Right ventricle myocardium superior (tissue), 1 donor: Measurements from ENCODE around the gene PNPLA7. TPM values are rescaled to one million over a fixed set of nuclear protein-coding genes. Genes with fewer than 3 reads are reported as not detected.

ENCODE experiments used
- ATAC-seq: fragments of 200-7000 bp; cut with Tn5 transposase; one replicate; pipeline ENCODE4 v1.9.1; 2020; ENCODE audit warnings: mild to moderate bottlenecking; ENCODE audit not compliant: poor library complexity
- DNase-seq: peaks from one replicate; pipeline ENCODE4 v3.0.0-alpha.2; 2020
- intact Hi-C: fragments of 100-400 bp; cut with DNase I; formaldehyde crosslinking; loops from one replicate; pipeline ENCODE4 v1.11.2; 2022
- total RNA-seq: library from RNA; stranded (reverse); fragmentation: NEBNext Ultra II Directional; extraction: Animal tissue kit (Norgen Biotek cat#: 25700); gene quantifications from one replicate; pipeline ENCODE4 v1.2.1, GENCODE V29; 2021
- donor health status: DM: no; HTN: yes; CAD: no; lungs with severe emphysema.

Gene PNPLA7
- total RNA-seq, 1 donor from 2014 or later = 12.2 TPM

GRCh38 chr9:137435980-137436760 is 114.0 kb downstream of the PNPLA7 start:
- peak; percentile 66 for DNase-seq
- intact Hi-C loops = no loop called here
- peak; percentile 40 for ATAC-seq

GRCh38 chr9:137435381-137435891 is 114.8 kb downstream of the PNPLA7 start:
- DNase-seq (peak; percentile 31), ATAC-seq (no peak)
- intact Hi-C loops = no loop called here

GRCh38 chr9:137434498-137435380 is 115.5 kb downstream of the PNPLA7 start:
- DNase-seq (peak; percentile 33), ATAC-seq (no peak)
- intact Hi-C loops = no loop called here

- intact Hi-C loops = no loop called here
- peak; percentile 33 for DNase-seq
- no peak for ATAC-seq
Observed at GRCh38 chr9:137433916-137434431, 116.2 kb downstream of the PNPLA7 start.

- ATAC-seq (no peak), DNase-seq (peak; percentile 27)
- intact Hi-C loops = no loop called here
Observed at GRCh38 chr9:137433349-137433915, 116.8 kb downstream of the PNPLA7 start.

- no peak for ATAC-seq
- DNase-seq = peak; percentile 28
- intact Hi-C loops = no loop called here
Observed at GRCh38 chr9:137432687-137433348, 117.4 kb downstream of the PNPLA7 start.

GRCh38 chr9:137431416-137431931 is 118.7 kb downstream of the PNPLA7 start:
- intact Hi-C loops = no loop called here
- ATAC-seq (no peak), DNase-seq (peak; percentile 31)

GRCh38 chr9:137430723-137431415 is 119.3 kb downstream of the PNPLA7 start:
- DNase-seq (peak; percentile 27), ATAC-seq (no peak)
- intact Hi-C loops = no loop called here

- peak; percentile 42 for DNase-seq
- intact Hi-C loops = no loop called here
- no peak for ATAC-seq
Observed at GRCh38 chr9:137429974-137430722, 120.1 kb downstream of the PNPLA7 start.

GRCh38 chr9:137429546-137429890 is 120.7 kb downstream of the PNPLA7 start:
- intact Hi-C loops = no loop called here
- ATAC-seq (no peak), DNase-seq (peak; percentile 20)

- peak; percentile 41 for DNase-seq
- ATAC-seq = no peak
- intact Hi-C loops = no loop called here
Observed at GRCh38 chr9:137428841-137429545, 121.2 kb downstream of the PNPLA7 start.

GRCh38 chr9:137428311-137428630 is 121.9 kb downstream of the PNPLA7 start:
- intact Hi-C loops = no loop called here
- no peak for ATAC-seq
- DNase-seq = no peak

- intact Hi-C loops = no loop called here
- peak; percentile 28 for DNase-seq
- no peak for ATAC-seq
Observed at GRCh38 chr9:137427454-137428310, 122.5 kb downstream of the PNPLA7 start.

GRCh38 chr9:137426018-137426681 is 124.1 kb downstream of the PNPLA7 start:
- ATAC-seq = no peak
- DNase-seq = peak; percentile 35
- intact Hi-C loops = no loop called here

- DNase-seq (peak; percentile 50), ATAC-seq (peak; percentile 8)
- intact Hi-C loops = no loop called here
Observed at GRCh38 chr9:137423514-137424291, 126.5 kb downstream of the PNPLA7 start.
